ENCODE results near the gene USP17L13. TPM values are rescaled to one million over a fixed set of nuclear protein-coding genes. Genes with fewer than 3 reads are reported as not detected.
"Not testable (repeated sequence)": the region's sequence is repeated elsewhere in the genome, so short reads cannot be mapped to it uniquely, and the experiment has no call there.

Gene USP17L13
- total and polyA plus RNA-seq, 12 donors = not detected

DNA sequence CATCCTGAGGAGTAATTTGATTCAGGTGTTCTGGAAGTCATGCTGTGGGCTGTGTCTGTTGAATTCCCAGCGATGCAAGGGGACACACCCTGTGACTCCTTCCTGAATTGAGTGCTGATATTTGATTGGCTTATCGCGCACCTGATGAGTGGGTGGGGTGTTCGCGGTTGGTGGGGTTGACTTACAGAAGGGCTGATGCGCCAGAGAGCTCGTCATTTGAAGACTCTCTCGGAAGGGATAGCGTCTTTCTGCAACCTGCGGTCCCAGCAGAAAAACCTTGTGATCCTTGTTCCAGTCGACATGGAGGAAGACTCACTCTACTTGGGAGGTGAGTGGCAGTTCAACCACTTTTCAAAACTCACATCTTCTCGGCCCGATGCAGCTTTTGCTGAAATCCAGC, 28.4 kb downstream of the USP17L13 start, which contains the start of gene USP17L19:
Gene USP17L19 (plus strand): TSS at position 301 of the 400 bp plus-strand sequence. CDS start 0 bp downstream, at position 301.
- WGBS, 4 donors = no CpG with 5 or more reads among the region's 13 CpGs
- DNase-seq; intact Hi-C loops (cut with DNase I): not testable (repeated sequence)

DNA sequence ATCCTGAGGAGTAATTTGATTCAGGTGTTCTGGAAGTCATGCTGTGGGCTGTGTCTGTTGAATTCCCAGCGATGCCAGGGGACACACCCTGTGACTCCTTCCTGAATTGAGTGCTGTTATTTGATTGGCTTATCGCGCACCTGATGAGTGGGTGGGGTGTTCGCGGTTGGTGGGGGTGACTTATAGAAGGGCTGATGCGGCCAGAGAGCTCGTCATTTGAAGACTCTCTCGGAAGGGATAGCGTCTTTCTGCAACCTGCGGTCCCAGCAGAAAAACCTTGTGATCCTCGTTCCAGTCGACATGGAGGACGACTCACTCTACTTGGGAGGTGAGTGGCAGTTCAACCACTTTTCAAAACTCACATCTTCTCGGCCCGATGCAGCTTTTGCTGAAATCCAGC, 33.1 kb downstream of the USP17L13 start, which contains the start of gene USP17L20:
Gene USP17L20 (plus strand): TSS at position 301 of the 400 bp plus-strand sequence. CDS start 0 bp downstream, at position 301.
- no CpG with 5 or more reads among the region's 15 CpGs for WGBS, 4 donors
- H3K9me3 ChIP-seq (replicated peaks in 1 of 3); H3K4me1 ChIP-seq (replicated peaks in 1 of 2); H3K4me3 ChIP-seq; H3K36me3 ChIP-seq (replicated peaks in 1 of 2); DNase-seq; intact Hi-C loops (cut with DNase I); H3K27me3 ChIP-seq; H3K27ac ChIP-seq: not testable (repeated sequence)

More for the DNA sequence above, 28.4 kb downstream of the USP17L13 start, which contains the start of gene USP17L19:
- not testable (repeated sequence) for H3K4me1 ChIP-seq (replicated peaks in 1 of 2); H3K27ac ChIP-seq; H3K36me3 ChIP-seq (replicated peaks in 1 of 2); H3K9me3 ChIP-seq (replicated peaks in 1 of 3); H3K27me3 ChIP-seq; H3K4me3 ChIP-seq

DNA sequence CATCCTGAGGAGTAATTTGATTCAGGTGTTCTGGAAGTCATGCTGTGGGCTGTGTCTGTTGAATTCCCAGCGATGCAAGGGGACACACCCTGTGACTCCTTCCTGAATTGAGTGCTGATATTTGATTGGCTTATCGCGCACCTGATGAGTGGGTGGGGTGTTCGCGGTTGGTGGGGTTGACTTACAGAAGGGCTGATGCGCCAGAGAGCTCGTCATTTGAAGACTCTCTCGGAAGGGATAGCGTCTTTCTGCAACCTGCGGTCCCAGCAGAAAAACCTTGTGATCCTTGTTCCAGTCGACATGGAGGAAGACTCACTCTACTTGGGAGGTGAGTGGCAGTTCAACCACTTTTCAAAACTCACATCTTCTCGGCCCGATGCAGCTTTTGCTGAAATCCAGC, 37.9 kb downstream of the USP17L13 start, which contains the start of gene USP17L21:
Gene USP17L21 (plus strand): TSS at position 301 of the 400 bp plus-strand sequence. CDS start 0 bp downstream, at position 301.
- DNase-seq; H3K4me1 ChIP-seq (replicated peaks in 1 of 2); H3K36me3 ChIP-seq (replicated peaks in 1 of 2); H3K4me3 ChIP-seq; intact Hi-C loops (cut with DNase I); H3K27ac ChIP-seq; H3K27me3 ChIP-seq; H3K9me3 ChIP-seq (replicated peaks in 1 of 3): not testable (repeated sequence)
- no CpG with 5 or more reads among the region's 13 CpGs for WGBS, 4 donors

DNA sequence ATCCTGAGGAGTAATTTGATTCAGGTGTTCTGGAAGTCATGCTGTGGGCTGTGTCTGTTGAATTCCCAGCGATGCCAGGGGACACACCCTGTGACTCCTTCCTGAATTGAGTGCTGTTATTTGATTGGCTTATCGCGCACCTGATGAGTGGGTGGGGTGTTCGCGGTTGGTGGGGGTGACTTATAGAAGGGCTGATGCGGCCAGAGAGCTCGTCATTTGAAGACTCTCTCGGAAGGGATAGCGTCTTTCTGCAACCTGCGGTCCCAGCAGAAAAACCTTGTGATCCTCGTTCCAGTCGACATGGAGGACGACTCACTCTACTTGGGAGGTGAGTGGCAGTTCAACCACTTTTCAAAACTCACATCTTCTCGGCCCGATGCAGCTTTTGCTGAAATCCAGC, 42.6 kb downstream of the USP17L13 start, which contains the start of gene USP17L22:
Gene USP17L22 (plus strand): TSS at position 301 of the 400 bp plus-strand sequence. CDS start 0 bp downstream, at position 301.
- WGBS, 4 donors = no CpG with 5 or more reads among the region's 15 CpGs
- H3K27ac ChIP-seq; H3K36me3 ChIP-seq (replicated peaks in 1 of 2); intact Hi-C loops (cut with DNase I); H3K27me3 ChIP-seq; DNase-seq; H3K9me3 ChIP-seq (replicated peaks in 1 of 3); H3K4me3 ChIP-seq; H3K4me1 ChIP-seq (replicated peaks in 1 of 2): not testable (repeated sequence)

DNA sequence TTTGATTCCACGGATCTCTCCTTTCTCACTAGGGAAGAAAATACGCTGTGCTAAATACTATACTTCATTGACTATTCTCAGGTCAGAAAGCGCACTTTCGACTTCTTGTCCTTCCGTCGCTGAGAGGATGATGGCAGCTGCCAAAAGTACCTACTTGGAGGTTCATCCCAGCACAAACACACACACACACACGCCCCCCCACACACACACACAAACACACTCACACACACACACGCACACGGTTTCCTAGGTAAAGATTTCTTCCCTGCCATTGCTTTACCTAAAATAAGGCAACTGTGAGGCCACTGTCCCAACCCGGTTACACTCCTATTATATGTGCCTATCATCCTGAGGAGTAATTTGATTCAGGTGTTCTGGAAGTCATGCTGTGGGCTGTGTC, 47.0 kb downstream of the USP17L13 start:
- DNase-seq = peak; percentile 11 to 78 (median 36)
- H3K9me3 ChIP-seq (replicated peaks in 1 of 3); intact Hi-C loops (cut with DNase I); H3K4me1 ChIP-seq (replicated peaks in 1 of 2); H3K27me3 ChIP-seq; H3K4me3 ChIP-seq; H3K36me3 ChIP-seq (replicated peaks in 1 of 2); H3K27ac ChIP-seq: not testable (repeated sequence)
- WGBS, 4 donors = 80 to 84% (median 82%) methylated on average over 5 to 8 of the region's 10 CpGs

Other genes with a start within 250 kb of the USP17L13 start
- not detected for gene FAM90A26, start 54.5 kb upstream of the USP17L13 start, total RNA-seq
- gene FAM90A26, start 54.5 kb upstream of the USP17L13 start, polyA plus RNA-seq = not detected
- gene USP17L10, start 14.2 kb upstream of the USP17L13 start, total RNA-seq = not detected
- gene USP17L10, start 14.2 kb upstream of the USP17L13 start, polyA plus RNA-seq = not detected
- gene USP17L11, start 9.5 kb upstream of the USP17L13 start, total RNA-seq = not detected
- not detected for gene USP17L11, start 9.5 kb upstream of the USP17L13 start, polyA plus RNA-seq
- gene USP17L12, start 4.7 kb upstream of the USP17L13 start, total RNA-seq = not detected
- not detected for gene USP17L12, start 4.7 kb upstream of the USP17L13 start, polyA plus RNA-seq
- gene USP17L15, start 9.5 kb downstream of the USP17L13 start, total RNA-seq = not detected
- gene USP17L15, start 9.5 kb downstream of the USP17L13 start, polyA plus RNA-seq = not detected
- gene USP17L17, start 19.0 kb downstream of the USP17L13 start, total RNA-seq = not detected
- not detected for gene USP17L17, start 19.0 kb downstream of the USP17L13 start, polyA plus RNA-seq
- not detected for gene USP17L18, start 23.7 kb downstream of the USP17L13 start, total RNA-seq
- gene USP17L18, start 23.7 kb downstream of the USP17L13 start, polyA plus RNA-seq = not detected
- not detected for gene USP17L19, start 28.5 kb downstream of the USP17L13 start, total RNA-seq
- gene USP17L19, start 28.5 kb downstream of the USP17L13 start, polyA plus RNA-seq = not detected
- not detected for gene USP17L20, start 33.2 kb downstream of the USP17L13 start, total RNA-seq
- not detected for gene USP17L20, start 33.2 kb downstream of the USP17L13 start, polyA plus RNA-seq
- gene USP17L21, start 38.0 kb downstream of the USP17L13 start, total RNA-seq = not detected
- gene USP17L21, start 38.0 kb downstream of the USP17L13 start, polyA plus RNA-seq = not detected
- gene USP17L22, start 42.7 kb downstream of the USP17L13 start, total RNA-seq = 1 to 10 TPM in 1 of 9 donors, not detected in 8; 4.4 TPM
- gene USP17L22, start 42.7 kb downstream of the USP17L13 start, polyA plus RNA-seq = not detected
- gene USP17L24, start 100.3 kb downstream of the USP17L13 start, total RNA-seq = not detected
- not detected for gene USP17L24, start 100.3 kb downstream of the USP17L13 start, polyA plus RNA-seq
- gene USP17L25, start 105.0 kb downstream of the USP17L13 start, total RNA-seq = not detected
- gene USP17L25, start 105.0 kb downstream of the USP17L13 start, polyA plus RNA-seq = not detected
- not detected for gene USP17L26, start 109.8 kb downstream of the USP17L13 start, total RNA-seq
- gene USP17L26, start 109.8 kb downstream of the USP17L13 start, polyA plus RNA-seq = not detected
- gene USP17L5, start 114.5 kb downstream of the USP17L13 start, total RNA-seq = not detected
- not detected for gene USP17L5, start 114.5 kb downstream of the USP17L13 start, polyA plus RNA-seq
- not detected for gene USP17L27, start 119.3 kb downstream of the USP17L13 start, total RNA-seq
- gene USP17L27, start 119.3 kb downstream of the USP17L13 start, polyA plus RNA-seq = not detected
- not detected for gene USP17L28, start 124.0 kb downstream of the USP17L13 start, total RNA-seq
- gene USP17L28, start 124.0 kb downstream of the USP17L13 start, polyA plus RNA-seq = not detected
- not detected for gene USP17L29, start 128.7 kb downstream of the USP17L13 start, total RNA-seq
- not detected for gene USP17L29, start 128.7 kb downstream of the USP17L13 start, polyA plus RNA-seq
- not detected for gene USP17L30, start 138.2 kb downstream of the USP17L13 start, total RNA-seq
- gene USP17L30, start 138.2 kb downstream of the USP17L13 start, polyA plus RNA-seq = not detected
- gene DEFB131A, start 219.5 kb downstream of the USP17L13 start, total RNA-seq = not detected
- not detected for gene DEFB131A, start 219.5 kb downstream of the USP17L13 start, polyA plus RNA-seq

All from adrenal gland (tissue), 12 donors.